Activated CD8-positive, alpha-beta memory T cell treated with anti-CD3 and anti-CD28 coated beads for 1 hour (primary cell): ENCODE measurements around the gene KDM6B.
"Not testable (repeated sequence)": the region's sequence is repeated elsewhere in the genome, so short reads cannot be mapped to it uniquely, and the experiment has no call there.

Experiments used
- DNase-seq, 2 donors: peaks; one replicate each; pipeline ENCODE4 v3.0.0-alpha.2; 2020; ENCODE audit warnings: low read depth in 1 of 2; ENCODE audit errors: extremely low read depth in 1 of 2

The KDM6B gene

GRCh38 chr17:7833795-7834541 is at the start of gene KDM6B:
KDM6B (plus strand) TSS chr17:7834217; CDS start chr17:7845555, 11,338 bp downstream.
- peak; percentile 75 to 77 for DNase-seq

GRCh38 chr17:7786866-7787265 is 47.2 kb upstream of the KDM6B start:
- DNase-seq = no peak

GRCh38 chr17:7789131-7789530 is 44.9 kb upstream of the KDM6B start:
- DNase-seq = no peak

- DNase-seq = no peak
Observed at GRCh38 chr17:7790150-7790549, 43.9 kb upstream of the KDM6B start.

- no peak for DNase-seq
Observed at GRCh38 chr17:7792611-7793010, 41.4 kb upstream of the KDM6B start.

GRCh38 chr17:7794075-7794663 is 39.8 kb upstream of the KDM6B start:
- DNase-seq = no peak

GRCh38 chr17:7797976-7798375 is 36.0 kb upstream of the KDM6B start:
- DNase-seq = no peak

GRCh38 chr17:7798839-7799238 is 35.2 kb upstream of the KDM6B start:
- no peak for DNase-seq

GRCh38 chr17:7803981-7804380 is 30.0 kb upstream of the KDM6B start:
- DNase-seq = no peak

GRCh38 chr17:7806587-7806986 is 27.4 kb upstream of the KDM6B start:
- DNase-seq = no peak

- no peak for DNase-seq
Observed at GRCh38 chr17:7807206-7807605, 26.8 kb upstream of the KDM6B start.

- no peak for DNase-seq
Observed at GRCh38 chr17:7809086-7809790, 24.8 kb upstream of the KDM6B start.

GRCh38 chr17:7809791-7810343 is 24.1 kb upstream of the KDM6B start:
- not testable (repeated sequence) for DNase-seq

GRCh38 chr17:7811251-7811650 is 22.8 kb upstream of the KDM6B start:
- DNase-seq = no peak

- no peak for DNase-seq
Observed at GRCh38 chr17:7814969-7815368, 19.0 kb upstream of the KDM6B start.

GRCh38 chr17:7816926-7817642 is 16.9 kb upstream of the KDM6B start:
- no peak for DNase-seq

- no peak for DNase-seq
Observed at GRCh38 chr17:7817643-7817964, 16.4 kb upstream of the KDM6B start.

GRCh38 chr17:7818026-7818425 is 16.0 kb upstream of the KDM6B start:
- DNase-seq = no peak

GRCh38 chr17:7818746-7819645 is 15.0 kb upstream of the KDM6B start:
- DNase-seq = no peak

- DNase-seq = no peak
Observed at GRCh38 chr17:7820231-7820630, 13.8 kb upstream of the KDM6B start.
